ENCODE data around the gene TMED9. TPM values are rescaled to one million over a fixed set of nuclear protein-coding genes. Genes with fewer than 3 reads are reported as not detected.

The TMED9 gene
- total and polyA plus RNA-seq, 9 of the 15 experiments (the other 6 are each of a cell fraction or from before 2014, with no cell fraction given), result 43.7 to 301 (median 90.0) TPM

- TF ChIP-seq ZNF407 (IDR thresholded peaks at IDR 0.05; ENCODE audit: low read depth) (no peak), POU5F1 (IDR thresholded peaks at IDR 0.05; ENCODE audit: borderline replicate concordance, low read depth, low read length, partially characterized antibody) (no peak), ZNF280B (CRISPR knock-in tag; IDR thresholded peaks at IDR 0.05) (no peak), ZNF395 (CRISPR knock-in tag; IDR thresholded peaks at IDR 0.05) (no peak)
These were observed 6.5 kb downstream of the TMED9 start (continued) for GRCh38 chr5:177598477-177598876.

Measured in K562 (cell line).